ENCODE data around the gene FAM13C.

DNA sequence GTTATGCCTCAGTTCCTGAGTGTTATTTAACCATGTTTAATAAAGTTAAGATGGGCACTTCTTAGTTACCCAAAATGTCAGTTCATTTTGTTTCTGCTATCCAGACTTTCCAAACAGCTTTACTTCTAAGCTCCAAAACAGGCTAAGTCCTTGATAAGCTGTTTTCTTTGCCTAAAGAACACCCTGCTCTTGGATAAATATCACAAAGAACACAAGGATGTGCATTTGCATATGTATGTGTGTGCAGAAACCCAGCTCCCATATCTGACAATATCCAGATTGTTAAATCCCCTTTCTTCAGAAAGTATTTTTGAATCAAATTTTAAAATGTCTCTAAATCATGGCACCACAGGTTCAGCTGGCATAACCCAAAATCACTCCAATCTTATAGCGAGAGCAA, 19.6 kb downstream of the FAM13C start:
- TF ChIP-seq, protein P1, sequence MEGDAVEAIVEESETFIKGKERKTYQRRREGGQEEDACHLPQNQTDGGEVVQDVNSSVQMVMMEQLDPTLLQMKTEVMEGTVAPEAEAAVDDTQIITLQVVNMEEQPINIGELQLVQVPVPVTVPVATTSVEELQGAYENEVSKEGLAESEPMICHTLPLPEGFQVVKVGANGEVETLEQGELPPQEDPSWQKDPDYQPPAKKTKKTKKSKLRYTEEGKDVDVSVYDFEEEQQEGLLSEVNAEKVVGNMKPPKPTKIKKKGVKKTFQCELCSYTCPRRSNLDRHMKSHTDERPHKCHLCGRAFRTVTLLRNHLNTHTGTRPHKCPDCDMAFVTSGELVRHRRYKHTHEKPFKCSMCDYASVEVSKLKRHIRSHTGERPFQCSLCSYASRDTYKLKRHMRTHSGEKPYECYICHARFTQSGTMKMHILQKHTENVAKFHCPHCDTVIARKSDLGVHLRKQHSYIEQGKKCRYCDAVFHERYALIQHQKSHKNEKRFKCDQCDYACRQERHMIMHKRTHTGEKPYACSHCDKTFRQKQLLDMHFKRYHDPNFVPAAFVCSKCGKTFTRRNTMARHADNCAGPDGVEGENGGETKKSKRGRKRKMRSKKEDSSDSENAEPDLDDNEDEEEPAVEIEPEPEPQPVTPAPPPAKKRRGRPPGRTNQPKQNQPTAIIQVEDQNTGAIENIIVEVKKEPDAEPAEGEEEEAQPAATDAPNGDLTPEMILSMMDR (IDR thresholded peaks at IDR 0.05) = no peak
- no peak for TF ChIP-seq POLR2A (IDR thresholded peaks at IDR 0.05)
